ENCODE measurements around the gene DCP2.

Gene DCP2

DNA sequence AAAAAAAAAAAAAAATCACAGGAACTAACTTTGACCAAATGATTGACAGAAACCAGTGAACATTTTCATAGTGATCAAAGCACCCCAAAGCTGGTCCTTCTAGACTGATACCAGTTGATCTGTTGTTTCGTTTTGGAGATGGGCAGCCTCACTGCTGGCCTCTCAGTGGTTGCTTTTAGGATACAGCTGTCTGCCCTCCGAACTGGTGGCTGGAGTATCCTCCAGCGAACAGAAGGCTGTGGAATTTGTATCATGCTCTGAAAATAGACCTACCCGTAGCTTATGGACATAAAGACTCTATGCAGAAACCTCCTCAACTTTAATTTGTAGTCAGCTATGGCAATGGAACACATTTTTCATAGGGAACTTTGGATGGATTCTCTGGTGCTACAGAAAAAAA, 49.0 kb downstream of the DCP2 start:
- H3K9me3 ChIP-seq (ENCODE audit: insufficient read depth, low read depth, low read length) = no peaks in the 10 kb centered on the region
- H3K9ac ChIP-seq (ENCODE audit: low read depth, low read length) = no peak overlapping the region
- H3K27me3 ChIP-seq (ENCODE audit: insufficient read depth, low read length) = no peaks in the 10 kb centered on the region
- H3K36me3 ChIP-seq (ENCODE audit: insufficient read depth, low read depth, low read length) = peaks cover 73% of the 10 kb centered on the region
- H3K27ac ChIP-seq (ENCODE audit: low read length) = no peak overlapping the region
- no peak overlapping the region for H3K4me3 ChIP-seq (ENCODE audit: low read length)
- peaks cover 8% of the 10 kb centered on the region for H3K4me1 ChIP-seq (ENCODE audit: insufficient read depth, low read length)

GRCh38 chr5:113026211-113026610, 49.6 kb downstream of the DCP2 start:
- no peak overlapping the region for H3K27ac ChIP-seq (ENCODE audit: low read length)
- peaks cover 71% of the 10 kb centered on the region for H3K36me3 ChIP-seq (ENCODE audit: insufficient read depth, low read depth, low read length)
- H3K27me3 ChIP-seq (ENCODE audit: insufficient read depth, low read length) = no peaks in the 10 kb centered on the region
- H3K9ac ChIP-seq (ENCODE audit: low read depth, low read length) = no peak overlapping the region
- no peaks in the 10 kb centered on the region for H3K9me3 ChIP-seq (ENCODE audit: insufficient read depth, low read depth, low read length)
- H3K4me3 ChIP-seq (ENCODE audit: low read length) = no peak overlapping the region
- H3K4me1 ChIP-seq (ENCODE audit: insufficient read depth, low read length) = peaks cover 14% of the 10 kb centered on the region

GRCh38 chr5:113027015-113027414, 50.4 kb downstream of the DCP2 start:
- Histone ChIP-seq H3K36me3 (ENCODE audit: insufficient read depth, low read depth, low read length) (peaks cover 67% of the 10 kb centered on the region), H3K9ac (ENCODE audit: low read depth, low read length) (no peak overlapping the region), H3K27ac (ENCODE audit: low read length) (no peak overlapping the region), H3K4me1 (ENCODE audit: insufficient read depth, low read length) (peaks cover 20% of the 10 kb centered on the region), H3K4me3 (ENCODE audit: low read length) (no peak overlapping the region), H3K9me3 (ENCODE audit: insufficient read depth, low read depth, low read length) (no peaks in the 10 kb centered on the region), H3K27me3 (ENCODE audit: insufficient read depth, low read length) (no peaks in the 10 kb centered on the region)

DNA sequence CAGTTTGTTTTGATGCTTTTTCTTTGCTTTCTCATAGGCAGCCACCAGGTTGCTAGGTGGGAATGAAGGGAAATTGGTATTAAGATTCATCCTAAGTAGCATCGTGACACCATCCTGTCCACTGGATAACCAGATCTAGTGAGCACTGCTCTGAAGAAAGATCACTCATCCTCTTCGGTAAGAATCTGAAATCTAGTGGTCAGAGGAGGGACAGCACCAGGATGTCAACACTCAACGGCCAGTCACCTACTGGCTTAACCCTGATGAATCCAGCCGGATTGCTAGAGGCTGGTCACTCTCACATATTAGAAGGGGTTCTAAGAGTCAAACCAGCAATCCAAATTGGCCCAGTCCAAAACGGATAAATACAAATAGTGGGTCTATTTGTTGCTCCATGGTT, 50.8 kb downstream of the DCP2 start:
- H3K27me3 ChIP-seq (ENCODE audit: insufficient read depth, low read length) = no peaks in the 10 kb centered on the region
- no peak overlapping the region for H3K27ac ChIP-seq (ENCODE audit: low read length)
- H3K36me3 ChIP-seq (ENCODE audit: insufficient read depth, low read depth, low read length) = peaks cover 63% of the 10 kb centered on the region
- H3K4me3 ChIP-seq (ENCODE audit: low read length) = no peak overlapping the region
- no peak overlapping the region for H3K9ac ChIP-seq (ENCODE audit: low read depth, low read length)
- peaks cover 20% of the 10 kb centered on the region for H3K4me1 ChIP-seq (ENCODE audit: insufficient read depth, low read length)
- H3K9me3 ChIP-seq (ENCODE audit: insufficient read depth, low read depth, low read length) = no peaks in the 10 kb centered on the region

DNA sequence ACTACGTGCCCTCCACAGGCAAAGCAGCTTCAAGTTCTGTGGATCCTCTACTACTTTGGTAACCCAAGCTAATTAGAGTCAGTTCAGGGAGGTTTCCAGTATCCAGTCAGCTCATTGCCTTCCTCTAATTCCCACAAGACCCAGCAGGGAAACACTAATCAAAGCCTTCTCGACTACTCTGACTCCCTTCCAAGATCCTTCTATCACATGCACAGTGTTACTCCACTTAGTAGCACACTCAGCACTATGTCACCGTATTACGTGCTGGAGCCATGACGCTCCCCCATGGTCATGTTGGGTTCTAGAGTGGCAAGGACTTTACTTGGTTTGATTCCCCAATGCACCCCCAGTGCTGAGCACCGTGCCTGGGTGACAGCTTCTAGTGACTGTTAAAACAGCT, 53.0 kb downstream of the DCP2 start:
- Histone ChIP-seq H3K36me3 (ENCODE audit: insufficient read depth, low read depth, low read length) (peaks cover 42% of the 10 kb centered on the region), H3K4me1 (ENCODE audit: insufficient read depth, low read length) (peaks cover 27% of the 10 kb centered on the region), H3K27ac (ENCODE audit: low read length) (no peak overlapping the region), H3K9me3 (ENCODE audit: insufficient read depth, low read depth, low read length) (no peaks in the 10 kb centered on the region), H3K4me3 (ENCODE audit: low read length) (no peak overlapping the region), H3K27me3 (ENCODE audit: insufficient read depth, low read length) (no peaks in the 10 kb centered on the region), H3K9ac (ENCODE audit: low read depth, low read length) (no peak overlapping the region)

DNA sequence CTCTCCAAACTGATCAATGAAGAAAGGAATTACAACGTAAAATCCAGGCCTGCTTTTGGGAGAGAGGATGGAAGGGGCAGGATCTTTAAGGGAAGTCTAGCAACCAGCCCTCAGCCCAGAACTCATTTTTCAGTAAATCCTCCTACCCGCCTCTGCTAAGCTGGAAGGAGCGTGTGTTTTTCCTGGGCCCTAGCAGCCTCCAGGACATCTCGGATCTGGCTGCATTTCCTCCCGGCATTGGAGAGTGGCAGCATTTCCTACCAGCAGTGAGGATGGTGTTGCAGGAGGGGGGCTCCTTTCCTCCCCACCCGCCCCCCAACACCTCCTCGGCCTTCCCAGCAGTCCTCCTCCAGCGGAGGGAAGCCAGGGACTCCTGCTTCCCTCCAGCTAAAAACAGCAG, 54.5 kb downstream of the DCP2 start:
- Histone ChIP-seq H3K4me1 (ENCODE audit: insufficient read depth, low read length) (peaks cover 31% of the 10 kb centered on the region), H3K9ac (ENCODE audit: low read depth, low read length) (peak overlapping the region; percentile 47; the same call in 1 of the 2 replicates), H3K27ac (ENCODE audit: low read length) (no peak overlapping the region), H3K9me3 (ENCODE audit: insufficient read depth, low read depth, low read length) (no peaks in the 10 kb centered on the region), H3K36me3 (ENCODE audit: insufficient read depth, low read depth, low read length) (peaks cover 35% of the 10 kb centered on the region), H3K27me3 (ENCODE audit: insufficient read depth, low read length) (no peaks in the 10 kb centered on the region), H3K4me3 (ENCODE audit: low read length) (no peak overlapping the region)

- H3K36me3 ChIP-seq (ENCODE audit: insufficient read depth, low read depth, low read length) = peaks cover 30% of the 10 kb centered on the region
These were observed 55.0 kb downstream of the DCP2 start for GRCh38 chr5:113031557-113031956.

DNA sequence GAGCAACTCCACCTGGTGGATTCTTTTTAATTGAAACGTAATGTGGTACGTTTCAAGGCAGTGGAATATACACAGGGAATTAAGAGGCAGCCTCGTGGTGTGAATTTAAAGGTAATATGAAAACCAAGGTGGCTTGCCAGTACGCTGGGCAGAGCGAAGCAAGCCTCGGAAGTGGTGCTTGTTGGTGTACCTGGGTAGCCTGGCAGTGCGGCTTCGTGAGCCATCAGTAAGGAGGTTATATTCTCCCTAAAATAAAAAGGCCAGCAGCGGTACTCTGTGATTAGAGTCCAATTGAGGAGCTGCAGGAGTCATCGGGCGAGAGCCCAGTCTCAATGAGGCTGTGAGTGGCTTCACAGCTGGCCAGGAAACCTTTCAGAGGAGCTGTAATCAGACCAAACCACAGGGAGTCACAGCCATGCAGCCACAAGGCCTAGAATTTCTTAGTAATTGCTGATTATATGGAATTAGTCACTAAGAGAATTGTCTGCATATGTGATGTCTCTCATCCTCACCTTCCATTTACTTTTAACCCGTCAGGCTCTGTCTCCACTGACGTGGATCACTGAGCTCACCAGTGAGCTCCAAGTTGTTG, 57.7 kb downstream of the DCP2 start:
- no peak overlapping the region for H3K27ac ChIP-seq (ENCODE audit: low read length)

More at GRCh38 chr5:113031557-113031956, 55.0 kb downstream of the DCP2 start:
- H3K27ac ChIP-seq (ENCODE audit: low read length) = no peak overlapping the region
- no peaks in the 10 kb centered on the region for H3K9me3 ChIP-seq (ENCODE audit: insufficient read depth, low read depth, low read length)
- H3K4me3 ChIP-seq (ENCODE audit: low read length) = no peak overlapping the region
- H3K9ac ChIP-seq (ENCODE audit: low read depth, low read length) = peak overlapping the region; percentile 4; the same call in 1 of the 2 replicates
- no peaks in the 10 kb centered on the region for H3K27me3 ChIP-seq (ENCODE audit: insufficient read depth, low read length)
- H3K4me1 ChIP-seq (ENCODE audit: insufficient read depth, low read length) = peaks cover 35% of the 10 kb centered on the region

DNA sequence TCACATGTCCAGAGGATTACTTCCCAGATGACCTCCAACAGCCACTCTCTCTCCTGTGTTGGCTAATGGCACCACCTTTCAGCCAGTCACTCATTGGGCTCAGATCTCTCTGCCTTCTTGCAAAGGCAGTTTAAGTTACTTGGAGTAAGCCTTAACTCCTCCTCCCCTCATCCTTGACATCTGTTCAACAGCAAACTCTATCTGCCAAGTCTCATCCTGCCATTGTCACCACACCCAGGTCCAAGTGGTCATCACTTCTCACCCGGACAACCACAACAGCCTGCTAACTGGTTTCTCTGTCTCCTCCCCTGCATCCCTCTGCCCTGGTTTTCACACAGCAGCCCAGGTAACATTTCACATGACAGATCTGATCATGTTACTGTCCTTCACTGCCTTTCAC, 58.5 kb downstream of the DCP2 start:
- Histone ChIP-seq H3K36me3 (ENCODE audit: insufficient read depth, low read depth, low read length) (peaks cover 12% of the 10 kb centered on the region), H3K4me1 (ENCODE audit: insufficient read depth, low read length) (peaks cover 39% of the 10 kb centered on the region), H3K27me3 (ENCODE audit: insufficient read depth, low read length) (no peaks in the 10 kb centered on the region), H3K9me3 (ENCODE audit: insufficient read depth, low read depth, low read length) (no peaks in the 10 kb centered on the region), H3K9ac (ENCODE audit: low read depth, low read length) (no peak overlapping the region), H3K4me3 (ENCODE audit: low read length) (no peak overlapping the region), H3K27ac (ENCODE audit: low read length) (no peak overlapping the region)

More for the DNA sequence above, 57.7 kb downstream of the DCP2 start:
- Histone ChIP-seq H3K4me3 (ENCODE audit: low read length) (no peak overlapping the region), H3K27me3 (ENCODE audit: insufficient read depth, low read length) (no peaks in the 10 kb centered on the region), H3K9ac (ENCODE audit: low read depth, low read length) (no peak overlapping the region), H3K4me1 (ENCODE audit: insufficient read depth, low read length) (peaks cover 42% of the 10 kb centered on the region), H3K9me3 (ENCODE audit: insufficient read depth, low read depth, low read length) (no peaks in the 10 kb centered on the region), H3K36me3 (ENCODE audit: insufficient read depth, low read depth, low read length) (peaks cover 16% of the 10 kb centered on the region; the same call in 1 of the 2 replicates)

DNA sequence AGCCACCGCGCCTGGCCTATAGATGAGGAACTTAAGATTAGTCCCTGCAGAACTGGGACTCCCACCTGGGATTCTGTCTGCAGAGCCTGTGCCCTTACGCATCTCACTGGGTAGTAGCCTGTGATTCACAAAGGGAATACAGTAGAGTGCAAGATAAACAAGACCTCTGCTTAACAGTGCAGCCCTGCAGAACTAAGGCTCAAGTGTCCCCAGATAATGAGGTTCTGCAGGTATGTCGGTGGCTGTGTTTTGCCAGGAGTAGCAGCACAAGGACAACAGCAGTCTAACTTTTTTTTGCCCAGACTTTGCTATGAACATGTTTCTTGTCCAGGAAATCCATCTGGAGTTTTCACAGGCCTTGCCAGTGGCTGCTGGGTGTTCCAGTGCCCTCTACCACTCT, 59.7 kb downstream of the DCP2 start:
- H3K9ac ChIP-seq (ENCODE audit: low read depth, low read length) = no peak overlapping the region
- H3K4me3 ChIP-seq (ENCODE audit: low read length) = no peak overlapping the region
- H3K9me3 ChIP-seq (ENCODE audit: insufficient read depth, low read depth, low read length) = no peaks in the 10 kb centered on the region
- no peak overlapping the region for H3K27ac ChIP-seq (ENCODE audit: low read length)
- no peaks in the 10 kb centered on the region for H3K27me3 ChIP-seq (ENCODE audit: insufficient read depth, low read length)
- H3K4me1 ChIP-seq (ENCODE audit: insufficient read depth, low read length) = peaks cover 27% of the 10 kb centered on the region; the same call in 1 of the 2 replicates
- H3K36me3 ChIP-seq (ENCODE audit: insufficient read depth, low read depth, low read length) = peaks cover 20% of the 10 kb centered on the region

- Histone ChIP-seq H3K9ac (ENCODE audit: low read depth, low read length) (no peak overlapping the region), H3K27me3 (ENCODE audit: insufficient read depth, low read length) (no peaks in the 10 kb centered on the region), H3K27ac (ENCODE audit: low read length) (no peak overlapping the region), H3K9me3 (ENCODE audit: insufficient read depth, low read depth, low read length) (no peaks in the 10 kb centered on the region), H3K4me1 (ENCODE audit: insufficient read depth, low read length) (peaks cover 22% of the 10 kb centered on the region; the same call in 1 of the 2 replicates), H3K36me3 (ENCODE audit: insufficient read depth, low read depth, low read length) (peaks cover 22% of the 10 kb centered on the region), H3K4me3 (ENCODE audit: low read length) (no peak overlapping the region)
These were observed 60.2 kb downstream of the DCP2 start for GRCh38 chr5:113036826-113037225.

GRCh38 chr5:113038136-113038535, 61.5 kb downstream of the DCP2 start:
- H3K27me3 ChIP-seq (ENCODE audit: insufficient read depth, low read length) = no peaks in the 10 kb centered on the region
- peaks cover 27% of the 10 kb centered on the region for H3K36me3 ChIP-seq (ENCODE audit: insufficient read depth, low read depth, low read length)
- H3K4me1 ChIP-seq (ENCODE audit: insufficient read depth, low read length) = peaks cover 22% of the 10 kb centered on the region; the same call in 1 of the 2 replicates
- no peaks in the 10 kb centered on the region for H3K9me3 ChIP-seq (ENCODE audit: insufficient read depth, low read depth, low read length)
- H3K27ac ChIP-seq (ENCODE audit: low read length) = no peak overlapping the region
- H3K4me3 ChIP-seq (ENCODE audit: low read length) = no peak overlapping the region
- H3K9ac ChIP-seq (ENCODE audit: low read depth, low read length) = no peak overlapping the region
